DMS79 (cell line): ENCODE measurements around the gene ZDHHC3.

Experiments
- DNase-seq: peaks from one replicate; lab custom pipeline; 2025; lab: John Stamatoyannopoulos, UW

The ZDHHC3 gene

GRCh38 chr3:44893097-44893496, 82.9 kb downstream of the ZDHHC3 start:
- no peak for DNase-seq

- DNase-seq: no peak
These were observed 83.3 kb downstream of the ZDHHC3 start for GRCh38 chr3:44892689-44893088.

- DNase-seq: no peak
These were observed 85.1 kb downstream of the ZDHHC3 start for GRCh38 chr3:44890852-44891251.

DNA sequence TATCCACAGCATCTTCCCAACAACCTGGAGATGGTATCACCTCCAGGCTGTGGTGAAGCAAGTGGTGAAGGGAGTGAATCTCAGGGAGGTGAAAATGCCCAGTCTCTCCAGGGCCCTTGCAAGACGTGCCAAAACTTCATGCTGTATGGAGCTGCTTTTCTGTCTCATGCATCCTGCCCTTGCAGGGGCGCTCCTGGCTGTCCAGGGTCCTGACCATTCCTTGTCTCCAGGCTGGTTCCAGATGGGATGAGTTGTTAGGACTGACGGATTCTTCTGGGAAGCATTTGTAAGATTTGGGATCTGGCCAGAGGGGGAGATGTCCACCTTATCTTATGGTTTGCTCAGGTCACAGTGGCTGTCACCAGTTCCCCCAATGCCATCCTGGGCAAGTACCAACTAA, 85.7 kb downstream of the ZDHHC3 start:
- DNase-seq: no peak

DNA sequence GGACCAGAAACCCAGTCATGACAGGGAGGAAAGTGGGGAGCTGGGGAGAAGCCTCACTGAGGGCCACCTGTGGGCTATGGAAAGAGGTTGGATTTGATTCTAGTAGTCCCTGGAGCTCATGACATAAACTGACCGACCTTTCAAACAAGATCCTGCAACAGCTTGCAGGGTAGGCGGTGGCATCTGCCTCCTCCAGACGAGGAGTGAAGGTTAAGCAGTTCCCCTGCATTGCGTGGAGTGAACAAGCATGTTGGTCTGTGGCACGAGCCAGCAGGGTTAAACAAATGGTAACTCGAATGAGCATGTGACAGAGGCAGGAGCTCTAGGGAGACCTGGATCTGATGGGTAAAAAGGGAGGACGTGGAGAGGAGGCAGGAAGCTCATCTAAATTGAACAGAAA, 88.9 kb downstream of the ZDHHC3 start:
- DNase-seq: no peak

DNA sequence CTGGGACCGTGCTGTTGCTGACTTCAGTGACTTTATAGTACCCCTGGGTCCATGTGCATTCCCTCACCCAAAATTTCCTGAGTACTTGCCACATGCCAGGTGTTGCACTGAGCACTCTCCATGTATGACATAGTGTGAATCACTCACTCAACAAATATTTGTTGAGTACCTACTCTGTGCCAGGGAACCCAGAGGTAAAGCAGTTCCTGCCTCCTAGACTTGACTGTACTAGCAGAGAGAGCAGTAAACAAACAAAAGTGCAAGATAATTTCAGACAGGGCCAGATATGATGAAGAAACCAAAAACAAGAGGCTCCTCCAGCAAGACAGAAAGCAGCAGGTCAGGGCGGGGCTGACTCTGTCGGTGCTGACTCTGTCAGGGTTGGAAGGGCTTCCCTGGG, 89.4 kb downstream of the ZDHHC3 start:
- no peak for DNase-seq

DNA sequence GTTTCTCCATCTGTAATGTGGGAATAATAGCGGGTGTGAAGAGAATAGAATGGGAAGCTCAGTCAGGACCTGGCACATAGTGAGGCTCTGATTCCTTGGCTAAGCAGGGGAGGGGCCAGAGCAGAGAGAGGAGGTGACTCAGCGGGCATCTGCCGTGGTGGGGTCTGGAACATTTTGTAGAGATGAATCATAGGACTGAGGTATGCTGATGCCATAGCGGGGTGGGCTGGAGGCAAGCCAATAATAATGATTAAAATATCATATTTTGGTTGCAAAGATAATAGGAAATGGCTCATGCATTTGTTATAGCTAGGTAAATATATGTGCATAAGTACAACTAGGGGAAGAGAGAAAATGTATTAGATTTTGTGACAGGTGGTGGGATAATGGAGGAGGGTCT, 90.4 kb downstream of the ZDHHC3 start:
- no peak for DNase-seq

GRCh38 chr3:44883999-44884431, 92.0 kb downstream of the ZDHHC3 start:
- DNase-seq: peak; percentile 47

DNA sequence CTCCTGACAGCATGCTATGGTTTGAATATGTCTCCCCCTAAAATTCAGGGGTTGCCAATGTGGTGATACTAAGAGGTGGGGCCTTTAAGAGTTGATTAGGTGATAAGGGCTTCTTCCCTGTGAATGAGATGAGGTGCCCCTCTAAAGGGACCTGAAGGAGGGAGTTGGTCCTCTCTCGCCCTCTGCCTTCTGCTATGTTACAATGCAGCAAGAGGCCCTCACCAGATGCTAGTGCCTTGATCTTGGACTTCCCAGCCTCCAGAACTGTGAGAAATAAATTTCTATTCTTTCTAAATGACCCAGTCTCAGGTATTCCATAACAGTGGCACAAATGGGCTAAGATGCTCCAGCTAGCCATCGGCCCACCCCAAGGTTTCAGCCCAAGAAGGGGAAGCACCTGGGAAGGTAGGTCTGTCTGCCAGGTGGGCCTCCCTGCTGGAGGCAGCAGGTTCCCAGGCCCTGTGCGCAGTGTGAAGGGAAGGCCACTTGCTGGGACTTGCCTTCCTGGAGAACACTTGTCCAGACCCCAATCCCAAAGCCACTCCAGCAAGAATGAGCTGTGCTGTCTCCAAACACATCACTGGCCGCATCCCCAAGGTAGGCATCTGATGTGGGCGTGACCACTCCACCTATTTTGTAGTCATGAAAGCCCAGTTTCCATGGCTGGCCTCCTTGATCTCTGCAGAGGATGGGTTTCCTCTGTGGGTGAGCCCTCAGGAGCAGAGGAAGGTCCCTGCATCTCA, 92.6 kb downstream of the ZDHHC3 start:
- DNase-seq: no peak

DNA sequence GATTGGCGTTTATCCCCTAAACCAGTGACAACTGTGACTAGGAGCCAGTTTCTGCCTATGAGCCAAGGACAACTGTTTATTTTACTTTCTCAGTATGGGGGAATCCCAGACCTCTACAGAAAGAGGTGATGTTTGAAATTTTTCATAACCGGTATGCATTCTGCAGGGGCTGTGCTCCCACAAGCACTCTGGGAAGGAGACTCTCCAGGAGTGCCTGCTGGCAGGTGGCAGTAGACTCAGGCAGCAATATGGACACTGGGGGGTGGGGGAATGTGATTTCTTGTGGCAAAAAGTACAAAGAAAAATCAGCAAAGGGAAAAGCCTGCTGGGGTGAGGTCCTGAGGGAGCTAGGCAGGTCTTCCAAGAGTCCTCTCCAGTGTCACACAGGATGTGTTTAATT, 95.7 kb downstream of the ZDHHC3 start:
- no peak for DNase-seq

GRCh38 chr3:44877333-44877732, 98.6 kb downstream of the ZDHHC3 start:
- DNase-seq: no peak

- DNase-seq: no peak
These were observed 100.4 kb downstream of the ZDHHC3 start for GRCh38 chr3:44875596-44875995.
